Tibial nerve (tissue), 4 donors: ENCODE data around the gene CXorf65.

Experiments
- CTCF ChIP-seq, 5 experiments: fragments of 200-600 bp in 3 of 5; fragments of 450-650 bp in 2 of 5; sonication (generic) in 3 of 5; IDR thresholded peaks; one replicate each; pipeline ENCODE4 v1.5.1; 2016 to 2019; ENCODE audit warnings: antibody characterized with exemption in 5 of 5, mild to moderate bottlenecking in 3 of 5, moderate library complexity in 2 of 5
- EP300 ChIP-seq, 2 donors: sonication (generic); formaldehyde crosslinking; IDR thresholded peaks; one replicate each; pipeline ENCODE4 v1.6.1; 2017; ENCODE audit warnings: antibody characterized with exemption in 2 of 2, mild to moderate bottlenecking in 1 of 2
- POLR2A ChIP-seq, 2 donors: fragments of 450-650 bp; IDR thresholded peaks; one replicate each; pipeline ENCODE4 v1.6.1; 2017; ENCODE audit warnings: antibody characterized with exemption in 2 of 2, mild to moderate bottlenecking in 2 of 2, moderate library complexity in 2 of 2

GRCh38 chrX:71095033-71095432, 11.5 kb downstream of the CXorf65 start:
- TF ChIP-seq CTCF (IDR thresholded peaks at IDR 0.05), result no peak
- TF ChIP-seq EP300 (IDR thresholded peaks at IDR 0.05), result no peak
- TF ChIP-seq POLR2A (IDR thresholded peaks at IDR 0.05), result no peak
